C1 segment of cervical spinal cord (tissue), 14 donors: ENCODE measurements around the gene CKAP5.

ENCODE experiments used
- DNase-seq, 14 donors: peaks; one replicate each; lab custom pipeline; 2025; lab: John Stamatoyannopoulos, UW

CKAP5 gene

GRCh38 chr11:46700241-46701077, 145.6 kb downstream of the CKAP5 start, which contains the start of the genes ARHGAP1 and ZNF408:
Gene ARHGAP1 (minus strand): TSS chr11:46700619. CDS start chr11:46696107, 4,512 bp downstream.
Gene ZNF408 (plus strand): TSS chr11:46701031. CDS start chr11:46701048, 17 bp downstream.
- DNase-seq, result peak; percentile 73 to 99 (median 97)

GRCh38 chr11:46698597-46698996, 147.5 kb downstream of the CKAP5 start:
- DNase-seq, result no peak

GRCh38 chr11:46697723-46698122, 148.4 kb downstream of the CKAP5 start:
- peak in 1 of 14 donors; percentile 54 for DNase-seq

- DNase-seq, result peak in 9 of 14 donors; percentile 15 to 73 (median 43)
These were observed 148.8 kb downstream of the CKAP5 start for GRCh38 chr11:46697303-46697702.

- peak in 13 of 14 donors; percentile 25 to 96 (median 87) for DNase-seq
These were observed 149.9 kb downstream of the CKAP5 start for GRCh38 chr11:46696212-46696558.

GRCh38 chr11:46695345-46696211, 150.5 kb downstream of the CKAP5 start:
- no peak for DNase-seq

- DNase-seq, result peak in 2 of 14 donors; percentile 27 to 42
These were observed 151.5 kb downstream of the CKAP5 start for GRCh38 chr11:46694607-46695006.

- DNase-seq, result peak in 1 of 14 donors; percentile 53
These were observed 152.0 kb downstream of the CKAP5 start for GRCh38 chr11:46694072-46694471.

- peak in 3 of 14 donors; percentile 53 to 85 (median 59) for DNase-seq
These were observed 152.5 kb downstream of the CKAP5 start for GRCh38 chr11:46693597-46694012.
